ENCODE data around the gene RBPJL.
A peak's percentile ranks its signal among the peaks of the same experiment; 100 is the strongest.

Gene RBPJL

DNA sequence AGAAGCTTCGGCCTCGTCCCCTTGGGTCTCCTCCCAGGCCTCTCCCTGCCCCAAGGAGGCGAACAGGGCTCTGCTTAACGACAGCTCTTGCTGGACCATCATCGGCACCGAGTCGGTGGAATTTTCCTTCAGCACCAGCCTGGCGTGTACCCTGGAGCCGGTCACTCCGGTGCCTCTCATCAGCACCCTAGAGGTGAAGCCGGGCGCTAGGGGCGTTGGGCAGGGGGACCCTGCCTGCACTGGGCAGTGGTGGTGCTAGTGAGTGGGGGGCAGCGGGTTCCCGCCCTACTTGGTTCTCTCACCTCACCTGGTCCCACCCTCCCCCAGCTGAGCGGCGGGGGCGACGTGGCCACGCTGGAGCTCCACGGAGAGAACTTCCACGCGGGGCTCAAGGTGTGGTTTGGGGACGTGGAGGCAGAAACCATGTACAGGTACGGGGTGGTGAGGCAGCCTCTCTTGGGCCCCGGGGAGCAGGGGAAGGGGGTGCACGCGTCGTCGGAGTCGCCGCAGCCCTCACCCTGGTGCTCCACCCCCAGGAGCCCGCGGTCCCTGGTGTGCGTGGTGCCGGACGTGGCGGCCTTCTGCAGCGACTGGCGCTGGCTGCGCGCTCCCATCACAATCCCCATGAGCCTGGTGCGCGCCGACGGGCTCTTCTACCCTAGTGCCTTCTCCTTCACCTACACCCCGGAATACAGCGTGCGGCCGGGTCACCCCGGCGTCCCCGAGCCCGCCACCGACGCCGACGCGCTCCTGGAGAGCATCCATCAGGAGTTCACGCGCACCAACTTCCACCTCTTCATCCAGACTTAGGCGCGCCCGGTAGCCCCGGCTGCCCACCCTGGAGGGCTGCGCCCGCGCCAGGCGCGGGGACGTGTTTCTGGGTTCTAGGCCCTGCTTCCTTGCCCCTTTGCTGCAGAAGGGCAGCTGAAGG lies 9.8 kb downstream of the RBPJL start:
- DNase-seq (ENCODE audit: low read depth, low spot score) = no peak

DNA sequence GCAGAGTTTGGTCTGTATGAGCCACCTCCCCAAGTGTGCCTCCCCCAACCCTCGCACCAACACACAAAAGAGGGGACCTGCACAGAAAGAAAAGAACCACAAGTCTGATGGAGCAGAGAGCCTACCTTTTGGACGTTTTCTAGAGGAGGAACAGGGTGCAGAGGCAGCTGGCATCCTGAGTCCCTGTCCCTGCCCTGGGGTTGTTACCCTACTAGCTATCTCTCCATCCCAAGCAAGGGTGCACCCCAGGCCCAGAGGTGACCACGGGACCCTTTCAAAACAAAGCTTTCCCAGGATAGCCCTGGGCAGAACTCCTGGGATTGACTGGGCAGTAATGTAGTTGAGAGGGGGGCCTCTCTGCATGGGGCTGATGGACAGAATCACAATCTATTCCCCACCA lies 11.2 kb downstream of the RBPJL start:
- DNase-seq (ENCODE audit: low read depth, low spot score) = no peak

- DNase-seq (ENCODE audit: low read depth, low spot score) = no peak
Measured at GRCh38 chr20:45318386-45318939, 11.8 kb downstream of the RBPJL start.

- no peak for DNase-seq (ENCODE audit: low read depth, low spot score)
Measured at GRCh38 chr20:45318948-45319347, 12.3 kb downstream of the RBPJL start.

GRCh38 chr20:45320948-45321595 lies 14.4 kb downstream of the RBPJL start:
- no peak for DNase-seq (ENCODE audit: low read depth, low spot score)

DNA sequence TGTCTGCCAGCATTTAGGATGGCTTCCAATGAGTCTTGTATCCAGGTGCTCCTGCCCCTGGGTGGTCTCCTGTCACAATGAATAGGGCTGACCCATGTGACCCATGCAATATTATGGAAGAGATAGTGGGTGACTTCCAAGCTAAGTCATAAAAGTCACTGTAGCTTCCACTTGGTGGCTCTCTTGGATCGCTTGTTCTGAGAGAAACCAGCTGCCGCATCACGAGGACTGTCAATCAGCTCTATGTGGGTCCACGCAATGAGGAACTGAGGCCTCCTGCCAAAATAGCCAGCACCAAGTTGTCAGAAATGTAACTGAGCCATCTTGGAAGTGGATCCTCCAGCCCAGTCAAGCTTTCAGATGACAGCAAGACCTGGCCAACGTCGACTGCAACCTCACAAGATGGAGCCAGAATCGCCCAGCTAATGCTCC lies 16.3 kb downstream of the RBPJL start:
- peak; percentile 51 for DNase-seq (ENCODE audit: low read depth, low spot score)

DNA sequence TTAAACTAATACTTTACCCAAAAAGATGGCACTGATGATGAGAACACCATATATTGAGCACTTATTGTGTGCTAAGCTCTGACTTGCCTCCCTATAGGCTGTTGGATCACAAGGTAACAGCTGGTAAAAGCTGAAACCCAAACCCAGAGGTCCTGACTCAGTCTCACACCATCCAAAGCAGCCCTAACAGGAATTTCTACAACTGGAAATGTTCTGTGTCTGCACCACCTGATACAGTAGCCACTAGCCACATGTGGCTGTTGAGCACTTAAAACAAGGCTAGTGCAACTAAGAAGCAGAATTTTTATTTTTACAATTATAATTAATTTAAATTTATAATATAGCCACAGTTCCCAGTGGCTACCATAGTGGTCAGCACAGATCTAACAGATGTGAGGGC lies 17.1 kb downstream of the RBPJL start:
- DNase-seq (ENCODE audit: low read depth, low spot score) = no peak

GRCh38 chr20:45325371-45325770 lies 18.7 kb downstream of the RBPJL start:
- no peak for DNase-seq (ENCODE audit: low read depth, low spot score)

DNA sequence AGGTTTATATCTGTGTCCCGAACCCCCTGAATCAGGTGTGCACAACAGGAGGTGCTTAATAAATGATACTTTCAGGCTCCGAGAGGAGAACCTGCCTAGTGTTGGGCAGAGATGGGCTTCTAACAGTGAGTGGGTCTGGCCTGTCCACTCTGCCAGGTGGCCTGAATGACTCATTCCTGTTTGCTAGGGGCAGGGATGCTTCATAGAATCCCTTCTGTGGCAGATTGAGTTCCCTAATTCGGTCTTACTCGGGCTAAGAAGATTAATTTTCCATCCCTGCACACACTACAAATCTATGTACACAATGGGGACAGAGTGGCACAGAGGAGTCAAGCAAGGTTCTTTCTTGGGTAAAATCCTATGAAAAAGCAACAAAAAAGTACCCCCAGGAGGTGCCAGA lies 21.8 kb downstream of the RBPJL start:
- DNase-seq (ENCODE audit: low read depth, low spot score) = no peak

- no peak for DNase-seq (ENCODE audit: low read depth, low spot score)
Measured at GRCh38 chr20:45329497-45330319, 23.1 kb downstream of the RBPJL start.

DNA sequence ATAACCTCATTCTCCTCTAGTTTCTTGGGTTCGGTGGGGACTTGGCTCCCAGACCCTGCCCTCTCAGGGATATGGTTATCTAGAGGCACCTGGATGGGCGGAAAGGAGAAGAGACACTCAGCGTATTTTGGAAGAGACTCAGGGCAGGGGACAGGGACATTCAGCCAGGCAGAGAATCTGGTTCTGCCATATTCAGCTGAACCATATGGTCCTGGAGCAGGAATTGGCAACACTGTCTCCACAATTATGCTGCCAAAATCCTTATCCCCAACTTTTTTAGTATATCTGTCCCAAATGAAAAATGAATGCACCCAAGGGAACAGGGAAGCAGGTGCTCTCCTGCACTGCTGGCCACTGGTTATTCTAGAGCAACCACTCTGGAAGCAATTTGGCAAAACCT lies 23.8 kb downstream of the RBPJL start:
- no peak for DNase-seq (ENCODE audit: low read depth, low spot score)

GRCh38 chr20:45336530-45337366 lies 30.1 kb downstream of the RBPJL start:
- peak; percentile 71 for DNase-seq (ENCODE audit: low read depth, low spot score)

DNA sequence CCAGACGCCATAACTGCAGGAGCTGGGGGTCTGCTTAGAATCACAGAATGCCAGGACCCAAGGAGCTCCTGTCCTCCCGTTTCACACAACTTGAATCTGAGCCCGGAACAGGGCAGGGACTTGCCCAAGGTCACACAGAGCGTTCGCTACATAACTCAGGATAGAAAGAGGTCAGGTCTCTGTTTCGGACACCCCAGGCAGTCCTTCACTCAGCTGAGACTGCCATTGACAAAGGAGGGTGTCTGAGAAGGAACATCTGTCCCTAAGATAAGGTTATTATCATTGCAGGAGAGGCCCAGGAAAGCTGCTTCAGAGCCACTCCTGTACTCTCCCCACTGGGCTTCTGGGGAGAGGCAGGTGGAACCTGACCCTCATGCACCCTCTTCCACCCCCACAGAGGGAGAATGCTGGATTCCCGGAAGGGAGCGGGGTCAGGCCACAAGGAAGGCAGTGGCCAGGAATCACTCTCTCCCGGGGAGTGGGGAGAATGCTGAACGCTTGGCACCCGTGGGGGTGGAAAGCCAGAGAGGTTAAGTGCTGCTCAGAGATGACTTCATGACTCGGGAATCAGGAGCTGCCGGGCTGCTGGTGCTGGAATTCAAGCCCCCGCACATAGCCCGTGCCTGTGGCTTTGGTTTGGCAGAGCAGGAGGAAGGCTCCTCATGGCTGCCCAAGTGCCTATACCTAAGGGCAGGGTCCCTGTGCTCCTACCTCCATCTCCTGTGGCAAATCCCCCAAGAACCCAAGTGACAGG lies 30.9 kb downstream of the RBPJL start:
- peak; percentile 69 for DNase-seq (ENCODE audit: low read depth, low spot score)

- DNase-seq (ENCODE audit: low read depth, low spot score) = no peak
Measured at GRCh38 chr20:45338121-45339030, 31.7 kb downstream of the RBPJL start.

- no peak for DNase-seq (ENCODE audit: low read depth, low spot score)
Measured at GRCh38 chr20:45339084-45339483, 32.4 kb downstream of the RBPJL start.

GRCh38 chr20:45339799-45340198 lies 33.2 kb downstream of the RBPJL start:
- DNase-seq (ENCODE audit: low read depth, low spot score) = no peak

GRCh38 chr20:45340236-45340847 lies 33.7 kb downstream of the RBPJL start:
- peak; percentile 56 for DNase-seq (ENCODE audit: low read depth, low spot score)

DNA sequence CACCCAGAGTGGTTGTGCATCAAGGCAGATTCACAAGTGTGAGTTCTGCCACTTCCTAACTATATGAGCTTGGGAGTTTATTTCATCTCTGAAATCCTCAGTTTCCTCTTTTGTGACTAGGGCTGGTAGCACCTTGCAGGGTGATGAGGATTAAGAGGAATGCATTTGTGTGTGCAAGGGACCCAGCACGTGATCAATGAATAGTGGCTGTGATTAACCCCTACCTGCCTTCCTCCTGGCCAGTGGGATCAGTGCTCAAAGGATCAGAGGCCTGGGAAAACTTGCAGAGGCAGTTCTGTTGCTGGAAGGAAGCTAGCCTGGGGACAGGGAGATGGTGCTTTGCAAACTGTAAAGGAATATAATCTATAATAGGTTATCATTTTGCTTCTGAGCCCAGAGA lies 34.3 kb downstream of the RBPJL start:
- peak; percentile 67 for DNase-seq (ENCODE audit: low read depth, low spot score)

GRCh38 chr20:45341579-45341938 lies 34.9 kb downstream of the RBPJL start:
- no peak for DNase-seq (ENCODE audit: low read depth, low spot score)

Data from ELF-1 (cell line).